Uterus (tissue), 2 donors: ENCODE data around the gene MBD5.

Experiments
- POLR2A ChIP-seq, 2 donors: fragments of 450-650 bp; IDR thresholded peaks; one replicate each; pipeline ENCODE4 v1.6.1; 2016; ENCODE audit warnings: antibody characterized with exemption in 2 of 2, mild to moderate bottlenecking in 1 of 2, moderate library complexity in 1 of 2
- TF ChIP-seq, protein P1 (sequence below), 4 experiments: fragments of 200-600 bp in 2 of 4; fragments of 450-650 bp in 2 of 4; sonication (generic) in 2 of 4; IDR thresholded peaks; one replicate each; pipeline ENCODE4 v1.5.1; 2016 to 2019; ENCODE audit warnings: antibody characterized with exemption in 4 of 4, mild to moderate bottlenecking in 2 of 4, moderate library complexity in 1 of 4

GRCh38 chr2:148360662-148361061 is 339.8 kb downstream of the MBD5 start:
- TF ChIP-seq POLR2A (IDR thresholded peaks at IDR 0.05): no peak
- TF ChIP-seq, protein P1, sequence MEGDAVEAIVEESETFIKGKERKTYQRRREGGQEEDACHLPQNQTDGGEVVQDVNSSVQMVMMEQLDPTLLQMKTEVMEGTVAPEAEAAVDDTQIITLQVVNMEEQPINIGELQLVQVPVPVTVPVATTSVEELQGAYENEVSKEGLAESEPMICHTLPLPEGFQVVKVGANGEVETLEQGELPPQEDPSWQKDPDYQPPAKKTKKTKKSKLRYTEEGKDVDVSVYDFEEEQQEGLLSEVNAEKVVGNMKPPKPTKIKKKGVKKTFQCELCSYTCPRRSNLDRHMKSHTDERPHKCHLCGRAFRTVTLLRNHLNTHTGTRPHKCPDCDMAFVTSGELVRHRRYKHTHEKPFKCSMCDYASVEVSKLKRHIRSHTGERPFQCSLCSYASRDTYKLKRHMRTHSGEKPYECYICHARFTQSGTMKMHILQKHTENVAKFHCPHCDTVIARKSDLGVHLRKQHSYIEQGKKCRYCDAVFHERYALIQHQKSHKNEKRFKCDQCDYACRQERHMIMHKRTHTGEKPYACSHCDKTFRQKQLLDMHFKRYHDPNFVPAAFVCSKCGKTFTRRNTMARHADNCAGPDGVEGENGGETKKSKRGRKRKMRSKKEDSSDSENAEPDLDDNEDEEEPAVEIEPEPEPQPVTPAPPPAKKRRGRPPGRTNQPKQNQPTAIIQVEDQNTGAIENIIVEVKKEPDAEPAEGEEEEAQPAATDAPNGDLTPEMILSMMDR (IDR thresholded peaks at IDR 0.05): no peak
